GDM1 (cell line): ENCODE data around the gene GATM.
"Not testable (repeated sequence)": the region's sequence is repeated elsewhere in the genome, so short reads cannot be mapped to it uniquely, and the experiment has no call there.

ENCODE experiments used
- DNase-seq: peaks from one replicate; lab custom pipeline; 2025; lab: John Stamatoyannopoulos, UW

The GATM gene

DNA sequence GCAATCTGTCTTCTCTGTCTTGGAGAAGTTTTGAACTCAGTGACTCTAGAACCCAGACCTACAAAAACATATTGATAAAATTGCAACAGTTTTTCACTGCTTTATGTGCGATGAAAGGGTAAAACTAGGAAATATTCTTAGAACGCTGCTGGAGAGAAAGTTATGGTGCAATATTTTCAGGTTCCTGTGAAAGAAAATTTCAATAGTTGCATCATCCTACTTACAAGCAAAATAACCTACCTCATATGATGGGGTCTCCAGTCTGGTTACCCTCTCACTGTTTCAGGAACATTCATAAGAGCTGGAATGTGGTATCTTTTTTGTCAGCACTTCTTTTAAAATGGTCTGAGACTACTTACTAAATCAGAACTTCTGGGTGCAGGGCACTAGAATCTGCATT is 27.1 kb downstream of the GATM start:
- no peak for DNase-seq

DNA sequence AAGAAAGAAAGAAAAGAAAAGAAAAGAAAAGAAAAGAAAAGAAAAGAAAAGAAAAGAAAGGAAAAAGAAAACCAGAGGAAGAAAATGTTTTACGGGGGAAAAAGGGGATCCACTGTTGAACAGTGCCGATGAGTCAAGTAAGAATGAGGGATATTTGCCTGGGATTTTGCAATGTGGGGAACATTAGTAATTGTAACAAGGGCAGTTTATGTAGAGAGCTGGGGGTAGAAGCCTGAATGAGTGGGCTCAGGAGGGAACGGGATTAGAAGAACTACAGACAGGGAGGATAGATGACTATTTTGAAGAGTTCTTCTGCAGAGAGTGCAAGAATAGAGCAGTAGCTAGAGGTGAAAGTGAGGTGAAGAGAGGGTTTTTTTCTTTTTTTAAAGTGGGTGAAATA is 28.7 kb downstream of the GATM start:
- DNase-seq: no peak

DNA sequence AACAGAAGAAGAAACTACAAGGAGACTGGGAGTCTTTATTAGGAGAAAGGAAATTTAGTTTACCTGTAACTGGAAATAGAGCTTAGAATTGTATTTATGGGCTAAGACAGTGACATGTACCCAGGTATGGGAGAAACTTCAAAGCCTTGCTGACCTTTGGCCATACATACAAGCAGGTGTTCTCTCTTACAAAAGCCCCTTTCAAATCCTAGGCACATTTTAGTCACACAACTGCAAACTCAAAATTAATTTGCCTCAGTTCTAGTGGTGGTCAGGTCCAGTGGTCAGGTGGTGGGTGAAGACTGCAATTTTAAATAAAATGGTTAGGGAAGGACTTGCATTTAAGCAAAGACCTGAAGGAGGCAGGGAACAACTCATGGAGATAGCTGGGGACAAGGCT is 30.4 kb downstream of the GATM start:
- no peak for DNase-seq

DNA sequence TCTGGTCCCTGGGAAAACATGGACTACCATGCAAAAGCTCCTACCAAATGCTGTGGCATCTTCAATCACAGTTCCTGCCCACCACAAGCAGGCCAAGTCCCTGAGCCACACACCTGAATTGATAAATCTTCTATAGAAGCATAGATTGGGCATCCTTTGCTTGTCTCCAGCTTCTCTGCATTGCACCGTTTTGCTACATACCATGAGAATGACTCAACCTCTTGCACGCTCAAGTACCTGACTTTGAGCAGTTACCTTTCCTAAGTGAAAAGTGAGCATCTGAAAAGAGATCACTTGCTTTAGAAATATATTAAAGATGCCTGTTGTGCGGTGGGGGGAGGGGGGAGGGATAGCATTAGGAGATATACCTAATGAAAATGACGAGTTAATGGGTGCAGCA is 31.3 kb downstream of the GATM start:
- DNase-seq: no peak

DNA sequence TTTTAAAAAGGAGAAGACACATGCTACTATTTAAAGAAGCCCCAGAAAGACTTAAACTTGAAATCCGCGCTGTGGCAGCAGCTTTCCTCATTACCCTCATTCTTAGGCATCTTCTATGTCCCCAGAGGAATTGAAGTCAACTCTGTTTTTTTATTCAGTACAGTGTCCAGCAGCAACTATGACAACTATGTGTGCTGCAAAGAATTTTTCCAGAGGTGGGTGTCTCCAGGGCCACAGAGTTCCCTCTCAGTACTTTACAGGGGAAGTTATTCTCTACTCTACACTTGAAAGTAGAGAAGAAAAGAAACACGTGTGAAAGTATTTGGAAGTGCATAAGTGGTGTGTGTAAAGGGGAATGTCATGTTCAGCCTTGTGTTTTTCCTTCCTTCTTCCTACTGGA is 32.0 kb downstream of the GATM start:
- no peak for DNase-seq

DNA sequence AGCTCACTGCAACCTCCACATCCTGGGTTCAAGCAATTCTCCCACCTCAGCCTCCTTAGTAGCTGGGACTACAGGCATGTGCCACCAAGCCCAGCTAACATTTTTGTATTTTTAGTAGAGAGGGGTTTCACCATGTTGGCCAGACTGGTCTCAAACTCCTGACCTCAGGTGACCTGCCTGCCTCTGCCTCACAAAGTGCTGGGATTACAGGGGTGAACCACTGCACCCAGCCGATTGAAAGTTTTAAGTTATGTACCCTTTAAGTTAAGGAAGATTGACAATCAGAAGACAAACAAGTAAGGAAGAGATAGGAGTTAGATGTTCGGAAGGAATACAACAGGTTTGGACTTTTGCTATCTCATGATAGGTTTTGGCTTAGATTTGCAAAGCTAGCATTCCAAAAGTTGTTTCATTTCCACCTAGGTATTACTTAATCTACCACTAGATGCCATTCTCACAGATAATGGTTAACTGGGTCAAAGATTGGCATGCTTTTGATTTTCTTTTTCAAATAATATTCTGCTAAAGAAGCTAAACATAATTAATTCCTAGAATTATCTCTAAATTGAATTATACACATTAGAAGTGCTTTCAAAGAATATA is 35.0 kb downstream of the GATM start:
- no peak for DNase-seq

DNA sequence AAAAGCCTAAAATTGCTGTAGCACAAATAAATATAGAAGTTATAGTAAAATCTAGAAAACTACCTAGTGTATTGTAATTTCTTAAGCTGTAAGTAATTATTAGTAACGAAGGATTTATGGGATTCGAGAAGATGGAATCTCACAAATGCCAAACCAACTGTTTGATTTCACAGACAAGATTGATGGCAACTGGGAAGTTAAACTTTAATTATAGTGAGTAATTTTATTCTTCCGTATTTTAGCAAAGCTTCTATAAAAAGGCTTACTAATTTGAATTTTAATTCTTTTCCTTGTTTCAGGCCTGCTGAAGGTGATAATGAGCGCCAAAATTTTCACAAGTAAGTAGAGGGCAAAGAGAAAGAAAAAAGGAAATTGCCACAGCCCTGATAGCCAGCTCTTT is 36.6 kb downstream of the GATM start:
- DNase-seq: no peak

DNA sequence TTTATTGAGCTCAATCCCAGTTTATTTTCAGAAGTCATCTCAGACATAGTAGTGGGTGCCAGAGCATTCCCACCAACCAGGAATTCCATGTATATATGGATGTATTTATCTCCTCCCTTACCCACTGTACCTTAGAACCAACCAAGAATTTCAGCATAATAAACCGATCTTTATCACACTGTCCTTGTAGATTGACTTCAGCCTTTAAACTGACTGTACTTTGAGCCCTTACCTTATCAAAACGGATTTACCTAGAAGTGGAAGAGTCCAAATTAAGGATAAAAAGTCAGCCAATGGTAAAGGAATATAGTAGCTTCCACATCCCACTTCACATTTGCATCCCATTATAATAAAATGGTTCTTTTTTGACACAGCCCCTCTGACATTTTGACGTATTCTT is 37.9 kb downstream of the GATM start:
- DNase-seq: no peak

DNA sequence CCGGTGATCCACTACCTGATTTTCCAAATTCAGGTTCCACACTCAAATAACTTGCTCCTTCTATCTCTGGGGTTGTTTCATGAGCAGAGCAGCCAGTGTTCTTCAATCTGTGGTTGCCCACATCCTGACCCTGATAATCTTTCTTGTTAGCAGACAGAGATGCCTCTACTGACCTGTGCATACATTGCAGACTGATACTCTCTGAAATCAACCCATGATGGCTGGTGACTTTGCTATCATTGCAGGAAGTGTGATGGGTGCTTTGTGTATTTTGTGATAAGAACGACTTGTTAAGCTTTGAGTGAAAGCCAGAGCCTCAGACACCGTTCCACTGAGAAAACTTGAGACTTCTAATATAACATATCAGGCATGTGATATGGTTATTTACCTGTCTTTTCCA is 39.9 kb downstream of the GATM start:
- no peak for DNase-seq

DNA sequence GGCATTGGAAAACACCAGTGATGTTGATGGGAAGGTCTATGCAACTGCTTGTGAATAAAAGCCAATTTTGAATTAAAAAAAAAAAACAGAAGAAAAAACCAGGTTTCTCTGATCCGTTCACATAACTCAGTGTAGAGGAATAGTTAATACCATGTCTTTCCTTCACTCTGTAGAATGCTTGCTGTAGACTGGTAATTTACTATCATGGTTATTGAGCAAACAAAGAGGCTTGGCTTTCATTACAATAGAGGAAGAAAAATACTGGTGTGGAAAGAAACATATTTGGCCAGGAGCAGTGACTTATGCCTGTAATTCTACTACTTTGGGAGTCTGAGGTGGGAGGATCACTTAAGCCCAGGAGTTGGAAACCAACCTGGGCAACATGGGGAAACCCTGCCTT is 41.1 kb downstream of the GATM start:
- DNase-seq: no peak

DNA sequence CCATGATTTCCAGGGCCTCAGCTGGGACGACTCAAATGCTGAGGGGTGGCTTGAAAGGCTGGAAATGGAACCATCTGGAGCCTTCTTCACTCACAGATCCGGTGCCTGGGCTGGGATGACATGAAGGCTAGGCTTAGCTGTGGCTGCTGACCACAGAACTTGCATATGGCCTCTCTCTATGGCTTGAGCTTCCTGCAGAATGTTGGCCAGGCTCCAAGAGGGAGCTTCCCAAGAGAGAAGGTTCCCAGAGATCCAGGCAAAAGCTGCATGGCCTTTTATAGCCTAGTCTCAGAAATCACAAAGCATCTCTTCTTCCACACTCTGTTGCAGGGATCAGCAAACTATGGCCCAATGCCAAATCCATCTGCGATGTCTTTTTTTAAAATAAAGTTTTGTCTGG is 44.8 kb downstream of the GATM start:
- no peak for DNase-seq

DNA sequence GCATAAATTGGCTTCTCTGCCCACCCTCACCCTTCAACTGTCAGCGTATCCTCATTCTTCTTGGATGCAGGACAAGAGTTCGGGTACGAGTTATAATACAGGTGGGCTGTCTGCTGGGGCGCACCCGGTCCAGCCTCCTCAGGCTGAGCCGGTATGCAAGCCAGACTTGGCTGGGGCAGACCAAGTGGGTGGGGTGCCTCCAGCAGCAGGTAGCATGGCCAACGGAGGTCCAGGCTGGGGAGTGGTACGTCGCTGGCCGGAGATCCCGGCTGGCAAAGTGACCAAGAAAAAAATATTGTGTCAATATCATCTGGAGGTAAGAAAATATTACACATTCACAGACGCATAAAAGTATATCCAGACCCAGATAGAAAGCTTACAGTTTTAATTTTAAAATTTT is 45.6 kb downstream of the GATM start:
- DNase-seq: no peak

DNA sequence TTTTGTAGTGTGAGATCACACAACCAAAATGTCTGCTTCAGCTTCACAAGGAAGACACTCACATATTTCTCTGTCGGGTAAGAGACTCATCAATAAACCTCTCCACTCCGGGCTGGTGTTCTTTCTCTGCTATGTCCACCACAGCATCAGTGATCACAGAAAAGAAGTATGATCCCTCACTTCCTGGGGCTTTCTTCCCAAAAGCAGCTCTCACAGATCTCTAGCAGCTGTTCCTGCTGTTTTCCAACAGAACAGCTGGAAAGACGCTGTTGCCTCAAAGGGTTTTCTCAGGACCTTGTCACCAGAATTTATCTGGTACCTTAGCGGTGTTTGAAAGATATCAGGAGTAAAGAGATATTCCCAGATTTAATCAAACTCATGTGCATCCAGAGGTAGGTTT is 46.4 kb downstream of the GATM start:
- DNase-seq: no peak

DNA sequence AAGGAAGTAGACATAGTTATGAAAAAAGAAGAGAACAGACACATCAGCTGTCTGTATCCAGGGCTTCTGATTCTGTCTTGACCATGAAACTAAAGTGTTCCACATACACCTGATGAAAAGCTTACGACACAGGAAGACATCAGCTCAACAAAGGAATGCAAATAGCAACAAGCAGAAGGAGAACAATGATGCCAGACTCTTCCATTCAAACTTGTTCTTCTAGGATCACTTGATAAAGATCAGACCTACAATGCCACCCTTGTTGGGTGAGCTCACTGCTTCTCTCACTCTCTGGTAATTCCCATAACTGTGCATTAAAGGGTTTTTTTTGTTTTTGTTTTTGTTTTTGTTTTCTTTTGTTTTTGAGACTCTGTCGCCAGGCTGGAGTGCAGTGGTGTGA is 49.7 kb downstream of the GATM start:
- no peak for DNase-seq

DNA sequence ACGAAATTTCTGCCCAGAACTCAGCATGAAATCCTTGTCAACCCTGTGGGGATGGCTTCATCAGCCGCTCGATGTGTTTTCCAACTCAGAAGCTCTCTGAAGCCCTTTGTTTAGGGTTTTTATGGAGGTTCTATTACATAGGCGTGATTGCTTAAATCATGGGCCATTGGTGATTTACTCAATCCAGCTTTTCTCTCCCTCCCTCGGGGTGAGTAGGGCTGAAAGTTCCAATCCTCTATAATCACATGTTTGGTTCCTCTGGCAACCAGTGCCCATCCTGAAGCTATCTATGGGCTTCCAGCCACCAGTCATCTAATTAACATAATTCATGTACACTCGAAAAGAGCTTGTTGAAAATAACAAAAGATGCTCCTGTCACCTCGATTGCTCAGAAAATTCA is 51.6 kb downstream of the GATM start:
- DNase-seq: no peak

DNA sequence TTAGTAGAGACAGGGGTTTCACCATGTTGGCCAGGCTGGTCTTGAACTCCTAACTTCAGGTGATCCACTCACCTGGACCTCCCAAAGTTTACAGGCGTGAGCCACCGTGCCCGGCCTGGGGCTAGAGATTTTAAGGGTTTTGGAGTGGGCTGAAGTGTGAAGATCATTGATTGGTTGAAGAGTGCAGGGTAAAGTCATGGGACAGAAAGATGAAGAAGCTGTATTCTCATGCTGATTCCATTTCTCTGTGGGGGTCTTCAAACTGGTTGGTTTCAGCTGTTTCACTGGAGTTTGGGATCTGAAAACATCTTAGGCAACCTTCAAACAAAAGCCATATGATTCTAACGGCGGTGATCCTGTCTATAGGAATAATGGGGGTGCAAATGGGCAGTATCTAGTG is 52.1 kb downstream of the GATM start:
- no peak for DNase-seq

DNA sequence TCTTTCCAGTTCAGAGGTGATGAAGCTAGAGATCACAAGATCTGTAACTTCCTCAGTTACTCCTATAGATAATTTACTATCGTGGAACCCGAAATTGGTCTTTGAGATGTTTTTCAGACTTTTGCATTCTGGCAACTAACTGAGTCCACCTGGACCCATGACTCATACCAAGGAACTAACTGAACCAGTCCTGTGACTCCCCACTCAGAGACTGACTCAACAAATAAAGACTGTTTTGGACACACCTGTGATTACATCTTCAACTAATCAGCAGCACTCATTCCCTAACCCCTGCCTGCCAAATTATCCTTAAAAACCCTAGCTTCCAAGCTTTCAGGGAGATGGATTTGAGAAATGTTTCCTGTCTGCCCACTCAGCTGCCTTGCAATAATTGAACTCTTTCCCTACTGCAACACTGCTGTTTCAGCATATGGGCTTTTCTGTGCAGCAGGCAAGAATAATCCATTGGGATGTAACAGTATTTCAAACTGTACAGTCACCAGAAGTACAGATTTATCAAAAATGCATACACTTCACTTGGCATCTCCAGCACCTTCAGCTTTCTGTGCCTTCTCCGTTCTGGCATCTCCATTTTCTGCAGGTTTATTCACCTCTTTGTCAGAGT is 57.7 kb downstream of the GATM start:
- no peak for DNase-seq

DNA sequence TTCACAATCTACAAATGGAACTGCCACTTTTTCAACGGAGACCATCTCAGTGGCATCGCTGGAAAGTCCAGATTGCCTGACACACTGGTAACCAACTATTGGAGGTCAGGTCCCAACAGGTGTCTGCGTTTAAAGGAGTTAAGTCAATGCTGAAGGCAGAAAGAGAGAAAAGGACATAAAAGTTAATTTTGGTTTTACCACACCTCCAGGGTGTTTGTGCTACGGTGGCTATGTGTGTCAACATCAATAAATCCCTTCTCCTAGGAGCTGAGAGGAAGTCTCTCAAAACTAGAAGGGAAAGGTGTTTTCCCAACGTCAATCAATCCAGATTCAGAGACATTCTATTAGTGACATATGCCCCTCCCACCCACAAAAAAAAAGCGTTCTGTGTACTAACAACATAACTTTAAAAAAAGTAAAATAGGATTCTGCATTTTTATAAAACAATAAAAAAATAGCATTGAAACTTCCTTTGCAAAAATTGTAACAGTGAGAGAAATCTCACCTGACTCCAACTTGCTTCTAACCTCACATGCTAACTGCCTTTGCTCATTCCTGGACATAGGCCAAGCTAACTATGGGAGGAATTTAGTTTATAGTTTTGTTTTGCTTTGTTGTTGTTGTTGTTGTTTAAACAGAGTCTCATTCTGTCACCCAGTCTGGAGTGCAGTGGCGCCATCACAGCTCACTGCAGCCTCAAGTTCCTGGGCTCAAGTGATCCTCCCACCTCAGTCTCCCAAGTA is 58.7 kb downstream of the GATM start:
- no peak for DNase-seq

DNA sequence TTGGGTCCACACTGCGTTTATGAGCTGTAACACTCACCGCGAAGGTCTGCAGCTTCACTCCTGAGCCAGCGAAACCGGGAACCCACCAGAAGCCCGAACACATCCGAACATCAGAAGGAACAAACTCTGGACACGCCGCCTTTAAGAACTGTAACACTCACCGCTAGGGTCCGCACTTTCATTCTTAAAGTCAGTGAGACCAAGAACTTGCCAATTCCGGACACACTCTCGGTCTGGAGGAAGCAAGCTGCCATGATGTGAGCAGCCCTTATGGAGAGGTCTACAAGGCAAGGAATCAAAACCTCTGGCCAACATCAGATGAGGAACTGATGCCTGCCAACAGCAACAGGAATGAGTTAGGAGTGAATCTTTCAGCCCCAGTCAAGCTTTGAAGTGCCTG is 63.4 kb downstream of the GATM start:
- DNase-seq: no peak

DNA sequence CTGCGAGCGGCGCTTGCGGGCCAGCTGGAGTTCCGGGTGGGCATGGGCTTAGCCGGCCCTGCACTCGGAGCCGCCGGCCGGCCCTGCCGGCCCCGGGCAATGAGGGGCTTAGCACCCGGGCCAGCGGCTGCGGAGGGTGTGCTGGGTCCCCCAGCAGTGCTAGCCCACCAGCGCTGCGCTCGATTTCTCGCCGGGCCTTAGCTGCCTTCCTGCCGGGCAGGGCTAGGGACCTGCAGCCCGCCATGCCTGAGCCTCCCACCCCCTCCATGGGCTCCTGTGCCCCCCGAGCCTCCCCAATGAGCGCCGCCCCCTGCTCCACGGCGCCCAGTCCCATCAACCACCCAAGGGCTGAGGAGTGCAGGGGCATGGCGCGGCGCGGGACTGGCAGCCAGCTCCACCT is 64.2 kb downstream of the GATM start:
- DNase-seq: not testable (repeated sequence)
